Measurements from ENCODE around the gene HORMAD2. TPM values are rescaled to one million over a fixed set of nuclear protein-coding genes. Genes with fewer than 3 reads are reported as not detected.

Gene HORMAD2
- total RNA-seq, 1 donor from 2014 or later = not detected

DNA sequence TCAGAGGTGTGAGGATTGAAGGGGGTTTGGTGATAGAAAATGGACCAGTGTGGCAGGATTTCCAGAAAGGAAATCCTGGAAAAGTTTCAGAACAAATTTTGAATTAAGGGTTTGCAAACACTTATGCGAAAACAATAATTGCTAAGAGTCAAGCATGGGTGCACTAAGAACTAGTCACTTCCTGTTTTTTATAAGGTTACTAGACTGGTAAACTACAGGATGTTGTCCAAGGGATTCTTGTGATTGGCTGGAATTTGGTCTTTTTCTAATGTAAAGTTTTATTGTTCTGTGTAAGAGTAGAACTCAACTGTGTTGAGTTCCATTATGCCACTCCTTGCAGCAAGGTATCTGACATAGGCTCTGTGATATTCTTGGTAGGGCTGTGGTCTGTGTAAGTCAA is 112.2 kb downstream of the HORMAD2 start:
- TF ChIP-seq, protein P1, sequence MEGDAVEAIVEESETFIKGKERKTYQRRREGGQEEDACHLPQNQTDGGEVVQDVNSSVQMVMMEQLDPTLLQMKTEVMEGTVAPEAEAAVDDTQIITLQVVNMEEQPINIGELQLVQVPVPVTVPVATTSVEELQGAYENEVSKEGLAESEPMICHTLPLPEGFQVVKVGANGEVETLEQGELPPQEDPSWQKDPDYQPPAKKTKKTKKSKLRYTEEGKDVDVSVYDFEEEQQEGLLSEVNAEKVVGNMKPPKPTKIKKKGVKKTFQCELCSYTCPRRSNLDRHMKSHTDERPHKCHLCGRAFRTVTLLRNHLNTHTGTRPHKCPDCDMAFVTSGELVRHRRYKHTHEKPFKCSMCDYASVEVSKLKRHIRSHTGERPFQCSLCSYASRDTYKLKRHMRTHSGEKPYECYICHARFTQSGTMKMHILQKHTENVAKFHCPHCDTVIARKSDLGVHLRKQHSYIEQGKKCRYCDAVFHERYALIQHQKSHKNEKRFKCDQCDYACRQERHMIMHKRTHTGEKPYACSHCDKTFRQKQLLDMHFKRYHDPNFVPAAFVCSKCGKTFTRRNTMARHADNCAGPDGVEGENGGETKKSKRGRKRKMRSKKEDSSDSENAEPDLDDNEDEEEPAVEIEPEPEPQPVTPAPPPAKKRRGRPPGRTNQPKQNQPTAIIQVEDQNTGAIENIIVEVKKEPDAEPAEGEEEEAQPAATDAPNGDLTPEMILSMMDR (IDR thresholded peaks at IDR 0.05) = no peak
- H3K4me1 Mint-ChIP-seq (ENCODE audit: unreplicated experiment) = peaks cover 46% of the 10 kb centered on the region
- H3K4me3 Mint-ChIP-seq (ENCODE audit: unreplicated experiment) = no peak overlapping the region
- H3K27ac Mint-ChIP-seq (ENCODE audit: unreplicated experiment) = peak overlapping the region; percentile 35
- no peak for DNase-seq (ENCODE audit: extremely low spot score, unreplicated experiment)
- peaks cover 4% of the 10 kb centered on the region for H3K36me3 Mint-ChIP-seq (ENCODE audit: unreplicated experiment)
- H3K27me3 Mint-ChIP-seq (ENCODE audit: unreplicated experiment) = no peaks in the 10 kb centered on the region
- no peaks in the 10 kb centered on the region for H3K9me3 Mint-ChIP-seq (ENCODE audit: unreplicated experiment)

DNA sequence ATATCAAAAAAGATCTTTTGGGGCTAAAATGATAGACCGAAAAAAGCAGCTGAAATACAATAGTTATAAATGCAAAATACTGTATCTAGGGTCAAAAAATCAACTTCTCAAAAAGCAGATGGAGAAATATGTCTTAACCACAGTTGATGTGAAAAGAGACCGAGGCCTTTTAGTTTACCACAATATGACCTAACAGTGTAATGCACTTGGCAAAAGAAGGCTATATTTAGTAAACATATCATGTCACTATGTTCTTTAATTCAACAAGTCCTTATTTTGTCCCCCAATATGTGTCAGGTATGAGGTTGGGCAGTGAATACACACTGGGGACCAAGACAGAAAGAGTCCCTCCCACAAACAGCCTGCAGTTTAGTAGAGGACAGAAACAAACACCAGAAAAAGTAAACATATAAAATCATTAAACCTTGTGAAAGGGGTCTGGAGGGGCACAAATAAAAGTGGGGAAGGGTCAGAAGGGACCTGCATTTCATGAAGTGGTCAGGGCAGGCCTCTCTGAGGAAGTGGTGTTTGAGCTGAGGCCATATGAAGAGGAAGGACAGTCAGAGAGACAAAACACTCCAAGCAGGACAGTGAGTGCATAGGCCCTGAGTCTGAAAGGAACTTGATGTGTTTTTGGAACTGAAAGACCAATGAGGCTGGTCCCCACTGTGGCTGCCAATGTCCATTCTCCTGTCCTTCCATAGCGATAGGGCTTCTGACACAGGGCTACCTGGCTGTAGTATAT is 112.9 kb downstream of the HORMAD2 start:
- Mint-ChIP-seq H3K36me3 (ENCODE audit: unreplicated experiment) (peaks cover 4% of the 10 kb centered on the region), H3K9me3 (ENCODE audit: unreplicated experiment) (no peaks in the 10 kb centered on the region), H3K27me3 (ENCODE audit: unreplicated experiment) (no peaks in the 10 kb centered on the region), H3K4me1 (ENCODE audit: unreplicated experiment) (peaks cover 52% of the 10 kb centered on the region), H3K4me3 (ENCODE audit: unreplicated experiment) (no peak overlapping the region), H3K27ac (ENCODE audit: unreplicated experiment) (peak overlapping the region; percentile 6)
- peak; percentile 42 for DNase-seq (ENCODE audit: extremely low spot score, unreplicated experiment)
- TF ChIP-seq, protein P1 (IDR thresholded peaks at IDR 0.05) = no peak

DNA sequence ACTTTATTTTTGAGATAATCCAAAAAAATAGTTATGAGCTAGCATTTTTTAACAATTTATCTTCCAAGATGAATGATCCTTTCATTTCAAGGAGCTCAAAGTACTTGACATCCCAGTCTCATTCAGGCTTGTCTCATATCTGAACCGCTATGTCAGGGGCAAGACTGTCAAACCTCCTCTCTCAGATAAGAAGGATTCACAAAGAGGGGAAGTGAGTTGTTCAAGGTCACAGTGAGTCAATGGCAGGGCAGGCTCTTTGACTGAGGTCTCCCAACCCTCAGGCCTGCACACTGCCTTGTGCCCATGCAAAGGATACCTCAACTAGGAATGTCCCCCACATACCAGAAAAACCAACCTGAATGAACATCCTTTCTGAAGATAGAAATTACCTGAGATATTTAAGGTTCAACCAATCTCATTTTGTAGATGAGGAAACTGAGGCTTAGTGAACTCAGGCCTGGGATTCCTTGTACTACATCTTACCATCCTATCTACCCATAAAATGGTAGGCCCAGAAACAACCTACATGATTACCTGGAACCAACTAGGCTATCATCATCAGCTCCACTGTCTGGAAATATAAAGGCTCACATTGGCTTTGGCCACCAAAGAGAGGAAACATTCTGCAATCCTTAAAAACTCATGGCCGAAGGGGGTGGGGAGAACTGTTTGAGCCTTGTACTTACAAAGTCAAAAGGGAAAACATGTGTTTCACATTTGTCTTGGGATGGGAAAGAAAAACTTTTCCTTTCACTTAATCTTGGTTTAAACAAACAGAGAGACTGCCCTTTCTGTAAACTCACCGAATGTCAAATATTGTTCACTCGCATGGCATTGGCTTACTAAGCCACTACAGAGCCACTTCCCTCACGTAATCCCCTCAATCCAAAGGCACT is 115.2 kb downstream of the HORMAD2 start:
- Mint-ChIP-seq H3K36me3 (ENCODE audit: unreplicated experiment) (peaks cover 4% of the 10 kb centered on the region), H3K27me3 (ENCODE audit: unreplicated experiment) (no peaks in the 10 kb centered on the region), H3K27ac (ENCODE audit: unreplicated experiment) (peak overlapping the region; percentile 100), H3K4me1 (ENCODE audit: unreplicated experiment) (peaks cover 53% of the 10 kb centered on the region), H3K4me3 (ENCODE audit: unreplicated experiment) (peak overlapping the region; percentile 61), H3K9me3 (ENCODE audit: unreplicated experiment) (no peaks in the 10 kb centered on the region)
- DNase-seq (ENCODE audit: extremely low spot score, unreplicated experiment) = no peak
- TF ChIP-seq, protein P1 (IDR thresholded peaks at IDR 0.05) = no peak

DNA sequence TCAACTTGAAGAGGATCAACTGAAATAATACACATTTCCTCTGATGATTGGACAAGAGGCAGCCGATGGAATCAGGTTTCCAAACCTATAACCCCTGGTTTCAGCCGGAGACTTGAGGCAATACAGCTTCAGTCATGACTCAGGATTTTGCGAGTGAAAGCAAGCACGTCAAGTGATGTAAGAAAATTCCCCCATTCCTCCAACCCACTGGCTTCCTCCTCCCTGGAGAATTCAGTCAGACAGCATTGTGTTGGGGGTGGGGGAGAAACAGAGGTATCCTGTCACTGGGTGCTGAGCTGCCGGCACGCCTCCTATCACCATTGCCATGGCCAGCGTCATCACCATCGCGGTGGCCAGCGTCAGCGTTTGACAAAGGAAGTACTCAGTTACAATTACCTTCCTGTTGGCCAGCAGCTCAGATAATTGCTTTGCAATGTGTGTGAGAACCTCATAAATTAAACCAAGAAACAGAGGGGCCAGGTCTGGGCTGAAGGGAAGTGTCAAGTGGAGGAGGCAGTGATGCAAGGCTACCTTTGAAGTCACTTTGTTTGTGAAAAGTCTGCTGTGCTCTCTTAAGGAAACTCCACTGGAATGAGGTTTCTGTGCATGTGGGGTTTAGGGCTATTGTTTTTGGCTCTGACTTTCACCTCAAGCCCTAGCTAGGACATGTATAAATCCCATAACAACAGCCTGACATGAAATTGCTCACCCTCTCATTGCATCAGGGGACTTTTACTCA is 116.0 kb downstream of the HORMAD2 start:
- Mint-ChIP-seq H3K4me3 (ENCODE audit: unreplicated experiment) (peak overlapping the region; percentile 61), H3K27ac (ENCODE audit: unreplicated experiment) (peak overlapping the region; percentile 100), H3K36me3 (ENCODE audit: unreplicated experiment) (peaks cover 4% of the 10 kb centered on the region), H3K4me1 (ENCODE audit: unreplicated experiment) (peaks cover 47% of the 10 kb centered on the region), H3K9me3 (ENCODE audit: unreplicated experiment) (no peaks in the 10 kb centered on the region), H3K27me3 (ENCODE audit: unreplicated experiment) (no peaks in the 10 kb centered on the region)
- TF ChIP-seq, protein P1 (IDR thresholded peaks at IDR 0.05) = no peak
- peak; percentile 94 for DNase-seq (ENCODE audit: extremely low spot score, unreplicated experiment)

All from osteocyte (in vitro differentiated cells).